Fibroblast of gingiva (primary cell): ENCODE data around the gene IFNA10.
"Not testable (repeated sequence)": the region's sequence is repeated elsewhere in the genome, so short reads cannot be mapped to it uniquely, and the experiment has no call there.

Experiments used
- DNase-seq: peaks from one replicate; pipeline ENCODE4 v3.0.0-alpha.2; 2011; ENCODE audit warnings: low read depth

The IFNA10 gene

DNA sequence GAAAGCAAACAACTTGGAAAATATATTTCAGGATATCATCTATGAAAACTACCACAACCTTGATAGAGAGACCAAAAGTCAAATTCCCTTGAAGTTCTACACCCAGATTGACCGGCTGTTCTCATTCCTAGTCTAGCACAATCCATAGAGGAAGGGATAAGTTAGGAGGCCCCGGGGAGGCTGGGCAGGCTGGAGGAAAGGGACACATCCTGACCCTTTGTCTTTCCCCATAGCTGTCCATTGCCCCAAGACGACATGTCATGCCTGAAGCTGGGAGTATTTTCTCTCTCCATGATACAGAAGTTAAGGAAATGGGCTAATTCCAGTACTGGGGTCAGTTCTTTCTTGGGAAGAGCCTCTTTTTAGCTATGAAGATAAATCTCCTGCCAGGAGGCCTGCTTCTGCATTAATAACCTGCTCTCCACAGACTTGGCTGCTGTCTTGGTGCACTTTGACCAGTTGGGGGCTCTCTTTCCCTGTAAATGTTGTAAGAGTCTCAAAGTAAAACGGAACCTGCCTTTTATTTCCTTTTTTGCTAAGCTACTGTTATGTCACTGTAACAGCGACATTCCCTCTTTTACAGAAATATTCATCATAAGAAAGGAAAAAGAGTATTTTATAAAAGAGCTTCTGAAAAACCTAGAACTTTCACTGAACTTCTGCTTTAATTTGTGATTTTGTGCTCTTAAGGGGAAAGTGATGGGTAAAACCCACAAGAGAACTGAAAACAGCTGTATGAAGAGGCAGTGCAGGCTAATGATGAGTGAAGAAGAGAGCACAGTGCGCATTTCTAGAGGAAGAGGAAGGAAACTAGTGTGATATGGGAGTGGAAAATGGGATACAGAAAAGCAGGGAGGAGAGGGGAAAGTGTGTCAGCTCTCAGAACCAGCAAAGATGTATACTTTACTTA is 11.8 kb downstream of the IFNA10 start:
- DNase-seq, result not testable (repeated sequence)

DNA sequence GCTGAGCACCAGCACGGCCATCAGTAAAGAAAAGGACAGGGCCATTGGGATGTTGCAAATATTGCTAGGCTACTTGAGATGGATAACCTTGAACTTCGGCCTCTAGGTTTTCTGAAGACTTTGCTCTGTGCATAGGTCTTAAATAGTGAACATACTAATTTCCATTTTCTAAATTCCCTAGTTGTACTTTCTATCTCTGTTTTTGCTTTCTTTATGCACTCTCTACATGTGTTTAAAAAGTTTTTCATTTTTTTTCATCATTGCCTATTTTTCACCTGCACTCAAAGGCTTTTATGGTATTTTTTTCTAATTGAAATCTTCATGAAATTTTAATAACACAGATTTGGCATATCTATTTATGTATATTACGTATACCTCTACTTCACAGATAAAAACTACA is 19.5 kb downstream of the IFNA10 start, which contains the start of gene IFNA4:
Gene IFNA4, minus strand, starts transcription at position 101 of the 400 bp plus-strand sequence. Its CDS starts 56 bp downstream, at position 45.
- DNase-seq, result not testable (repeated sequence)

DNA sequence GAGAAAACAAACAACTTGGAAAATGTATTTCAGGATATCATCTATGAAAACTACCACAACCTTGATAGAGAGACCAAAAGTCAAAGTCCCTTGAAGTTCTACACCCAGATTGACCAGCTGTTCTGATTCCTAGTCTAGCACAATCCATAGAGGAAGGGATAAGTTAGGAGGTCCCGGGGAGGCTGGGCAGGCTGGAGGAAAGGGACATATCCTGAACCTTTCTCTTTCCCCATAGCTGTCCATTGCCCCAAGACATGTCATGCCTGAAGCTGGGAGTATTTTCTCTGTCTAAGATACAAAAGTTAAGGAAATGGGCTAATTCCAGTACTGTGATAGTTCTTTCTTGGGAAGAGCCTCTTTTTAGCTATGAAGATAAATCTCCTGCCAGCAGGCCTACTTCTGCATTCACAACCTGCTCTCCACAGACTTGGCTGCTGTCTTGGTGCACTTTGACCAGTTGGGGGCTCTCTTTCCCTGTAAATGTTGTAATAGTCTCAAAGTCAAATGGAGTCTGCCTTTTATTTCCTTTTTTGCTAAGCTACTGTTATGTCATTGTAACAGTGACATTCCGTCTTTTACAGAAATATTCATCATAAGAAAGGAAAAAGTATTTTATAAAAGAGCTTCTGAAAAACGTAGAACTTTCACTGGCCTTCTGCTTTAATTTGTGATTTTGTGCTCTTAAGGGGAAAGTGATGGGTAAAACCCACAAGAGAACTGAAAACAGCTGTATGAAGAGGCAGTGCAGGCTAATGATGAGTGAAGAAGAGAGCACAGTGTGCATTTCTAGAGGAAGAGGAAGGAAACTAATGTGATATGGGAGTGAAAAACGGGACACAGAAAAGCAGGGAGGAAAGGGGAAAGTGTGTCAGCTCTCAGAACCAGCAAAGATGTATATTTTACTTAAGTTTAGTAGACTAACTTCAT is 23.9 kb downstream of the IFNA10 start:
- DNase-seq, result not testable (repeated sequence)

DNA sequence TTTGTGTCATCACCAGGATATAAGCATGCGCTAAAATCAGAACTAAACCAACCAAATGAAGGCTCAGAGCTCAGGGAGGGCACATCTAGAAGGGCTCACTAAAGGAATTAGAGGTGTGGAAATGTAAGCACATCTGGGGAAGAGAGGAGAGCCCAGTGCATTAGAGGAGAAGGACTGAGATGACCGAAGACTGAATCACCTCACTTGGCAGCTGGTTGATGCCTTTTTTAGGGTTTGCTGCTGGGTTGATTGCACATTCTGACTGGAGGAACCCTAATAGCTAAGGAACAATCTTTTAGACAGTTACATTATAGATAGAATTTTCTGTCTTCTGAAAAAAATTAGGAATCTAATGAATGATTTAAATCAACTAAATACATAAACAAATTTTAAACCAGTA is 32.3 kb downstream of the IFNA10 start:
- no peak for DNase-seq

DNA sequence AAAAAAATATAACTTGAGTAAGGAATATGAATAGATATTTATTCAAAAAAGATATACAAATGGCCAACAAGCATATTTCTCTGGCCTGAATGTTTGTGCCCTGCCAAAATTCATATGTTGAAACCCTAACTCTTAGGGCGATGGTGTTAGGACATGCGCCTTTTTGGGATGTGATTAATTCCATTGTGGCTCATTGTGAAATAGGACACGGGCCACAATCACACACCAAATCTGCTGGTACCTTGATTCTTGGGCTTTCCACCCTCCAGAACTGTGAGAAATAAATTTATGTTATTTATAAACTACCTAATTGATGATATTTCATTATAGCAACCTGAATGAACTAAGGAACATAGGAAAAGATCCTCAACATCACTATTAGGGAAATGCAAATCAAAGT is 34.8 kb downstream of the IFNA10 start:
- DNase-seq, result no peak

DNA sequence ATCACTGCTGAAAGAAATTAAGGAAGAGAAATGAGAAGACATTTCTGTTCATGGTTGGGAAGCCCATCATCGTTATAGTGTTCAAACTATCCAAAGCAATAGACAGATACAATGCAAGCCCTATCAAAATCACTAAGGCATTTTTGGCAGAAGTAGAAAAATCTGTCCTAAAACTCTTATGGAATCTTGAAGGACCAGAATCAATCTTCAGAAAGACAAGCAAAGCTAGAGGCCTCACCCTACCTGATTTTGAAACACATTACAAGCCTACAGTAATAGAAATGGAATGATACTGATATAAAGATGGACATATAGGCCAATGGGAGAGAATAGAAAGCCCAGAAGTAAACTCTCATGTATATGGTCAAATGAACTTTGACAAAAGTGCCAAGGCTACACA is 35.6 kb downstream of the IFNA10 start:
- DNase-seq, result no peak

DNA sequence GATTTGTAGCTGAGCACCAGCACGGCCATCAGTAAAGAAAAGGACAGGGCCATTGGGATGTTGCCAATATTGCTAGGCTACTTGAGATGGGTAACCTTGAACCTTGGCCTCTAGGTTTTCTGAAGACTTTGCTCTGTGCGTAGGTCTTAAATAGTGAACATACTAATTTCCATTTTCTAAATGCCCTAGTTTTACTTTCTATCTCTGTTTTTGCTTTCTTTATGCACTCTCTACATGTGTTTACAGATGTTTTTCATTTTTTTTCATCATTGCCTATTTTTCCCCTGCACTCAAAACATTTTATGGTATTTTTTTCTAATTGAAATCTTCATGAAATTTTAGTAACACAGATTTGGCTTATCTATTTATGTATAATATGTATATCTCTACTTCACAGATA is 40.4 kb downstream of the IFNA10 start, which contains the start of gene IFNA21:
Gene IFNA21, minus strand, starts transcription at position 101 of the 400 bp plus-strand sequence. Its CDS starts 48 bp downstream, at position 53.
- DNase-seq, result not testable (repeated sequence)

DNA sequence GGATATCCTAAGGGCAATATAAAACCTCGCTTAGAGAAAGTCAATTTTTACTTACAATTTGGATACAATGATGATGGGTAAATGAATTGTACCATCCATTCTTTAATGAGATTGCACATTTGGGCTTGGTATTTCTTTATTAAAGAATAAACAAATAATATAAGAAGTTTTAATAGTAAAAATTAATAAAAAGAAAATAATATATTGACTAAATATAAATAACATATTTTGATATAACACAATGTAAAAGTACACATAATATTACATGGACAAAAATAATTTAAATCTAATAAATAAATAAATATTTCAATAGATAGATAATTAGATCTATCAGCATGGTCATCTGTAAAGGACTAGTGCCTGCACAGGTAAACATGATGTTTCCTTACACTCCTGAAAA is 41.4 kb downstream of the IFNA10 start:
- DNase-seq, result no peak

DNA sequence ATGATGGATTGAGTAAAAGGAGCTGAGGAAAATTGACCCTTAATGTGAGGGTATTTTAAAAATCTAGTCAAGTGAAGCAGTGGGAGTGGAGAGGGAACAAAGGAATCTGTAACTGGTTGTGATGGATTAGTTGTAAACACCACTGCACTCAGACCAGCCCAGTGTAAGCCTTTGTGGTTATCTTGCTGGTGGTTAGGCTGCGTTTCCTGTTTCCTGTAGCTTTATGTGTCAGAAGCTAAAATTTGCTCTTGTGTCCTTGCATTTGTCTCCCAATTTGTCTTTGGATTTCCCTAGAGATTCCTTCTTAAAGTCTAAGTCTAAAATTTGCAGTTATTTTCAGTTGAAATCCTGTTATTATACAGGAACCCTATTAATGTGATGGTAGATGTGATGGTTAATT is 46.8 kb downstream of the IFNA10 start:
- no peak for DNase-seq
